Upper lobe of left lung (tissue), 4 donors: ENCODE measurements around the gene ARMH3.

Experiments
- CTCF ChIP-seq, 6 experiments: fragments of 450-650 bp in 4 of 6; fragments of 200-600 bp in 2 of 6; sonication (generic) in 2 of 6; IDR thresholded peaks; one replicate each; pipeline ENCODE4 v1.5.1; 2016 to 2019; ENCODE audit warnings: antibody characterized with exemption in 6 of 6
- EP300 ChIP-seq, 4 donors: sonication (generic); formaldehyde crosslinking; IDR thresholded peaks; one replicate each; pipeline ENCODE4 v1.5.1; 2017; ENCODE audit warnings: antibody characterized with exemption in 4 of 4, control low read depth in 2 of 4
- POLR2A ChIP-seq, 4 donors: fragments of 450-650 bp; IDR thresholded peaks; one replicate each; pipeline ENCODE4 v1.5.1; 2016 to 2017; ENCODE audit warnings: antibody characterized with exemption in 4 of 4, mild to moderate bottlenecking in 2 of 4
- POLR2AphosphoS5 ChIP-seq, 2 donors: sonication (generic); formaldehyde crosslinking; IDR thresholded peaks; one replicate each; pipeline ENCODE4 v1.5.1; 2017; ENCODE audit warnings: antibody characterized with exemption in 2 of 2

DNA sequence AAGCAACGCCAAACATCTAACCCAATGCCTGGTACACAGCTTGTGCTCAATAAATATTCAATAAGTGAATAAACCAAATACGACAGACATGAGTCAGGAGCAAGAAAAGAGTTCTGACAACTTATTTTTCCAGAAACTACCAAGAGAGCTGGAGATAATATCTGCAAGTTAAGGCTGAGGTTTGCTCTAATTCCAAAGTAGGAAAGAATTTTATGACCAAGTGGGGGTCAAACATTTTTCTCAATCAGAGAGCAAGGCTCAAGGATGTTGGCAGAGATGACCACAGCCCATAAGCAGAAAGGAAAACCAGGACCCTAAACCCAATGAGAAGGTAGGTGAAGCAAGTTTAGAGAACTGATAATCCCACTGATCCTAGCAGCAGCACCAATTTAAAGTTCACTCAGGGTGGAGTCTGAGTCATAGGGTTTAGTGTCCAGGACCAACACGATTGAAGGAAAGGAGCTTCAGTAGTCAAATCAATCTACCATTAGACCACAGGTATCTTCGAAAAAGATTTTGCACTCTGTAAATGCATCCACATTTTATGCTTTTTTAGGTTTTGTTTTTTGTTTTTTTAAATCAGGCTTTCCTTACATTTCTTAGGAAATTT lies 163.1 kb downstream of the ARMH3 start:
- no peak for TF ChIP-seq CTCF (IDR thresholded peaks at IDR 0.05)
- TF ChIP-seq POLR2AphosphoS5 (IDR thresholded peaks at IDR 0.05): no peak
- no peak for TF ChIP-seq EP300 (IDR thresholded peaks at IDR 0.05)
- no peak for TF ChIP-seq POLR2A (IDR thresholded peaks at IDR 0.05)
